ENCODE data around the gene PHLPP1. TPM values are rescaled to one million over a fixed set of nuclear protein-coding genes. Genes with fewer than 3 reads are reported as not detected.

Gene PHLPP1
- total RNA-seq, 4 donors from 2014 or later = 17.7 to 29.5 (median 25.5) TPM

GRCh38 chr18:63002803-63003445, 287.6 kb downstream of the PHLPP1 start:
- in situ Hi-C loops (cut with MboI; ENCODE audit: low pct_ligation_motif_present in 1 of 4, low pct_unique_long_range_greater_than_20kb in 1 of 4, low sequenced_read_pairs in 3 of 4) = loop anchor here in 2 of 4 donors (10.0 to 25.0 kb wide), 2 partner anchors 432 to 434 kb away; no protein-coding TSS in a partner anchor
- TF ChIP-seq EP300 (IDR thresholded peaks at IDR 0.05; ENCODE audit: low read depth) (no peak), POLR2AphosphoS5 (IDR thresholded peaks at IDR 0.05) (no peak)
- Histone ChIP-seq H3K9me3 (no peaks in the 10 kb centered on the region), H3K4me1 (no peaks in the 10 kb centered on the region), H3K27me3 (no peaks in the 10 kb centered on the region), H3K4me3 (no peak overlapping the region), H3K27ac (no peak overlapping the region), H3K36me3 (no peaks in the 10 kb centered on the region)
- 88% methylated on average over 9 of the region's 9 CpGs; no CpG with 5 or more reads in 1 of the 2 donors for WGBS, 2 donors (ENCODE audit: low coverage in 1 of 2)
- intact Hi-C loops (cut with DNase I; ENCODE audit: low total_unique reads) = no loop called here
- no peak for DNase-seq

GRCh38 chr18:63003899-63004298, 288.6 kb downstream of the PHLPP1 start:
- intact Hi-C loops (cut with DNase I; ENCODE audit: low total_unique reads) (no loop called here), in situ Hi-C loops (cut with MboI; ENCODE audit: low pct_ligation_motif_present in 1 of 4, low pct_unique_long_range_greater_than_20kb in 1 of 4, low sequenced_read_pairs in 3 of 4) (loop anchor here in 2 of 4 donors (10.0 to 25.0 kb wide), 2 partner anchors 431 to 433 kb away; no protein-coding TSS in a partner anchor)
- 92% methylated on average over 5 of the region's 5 CpGs; no CpG with 5 or more reads in 1 of the 2 donors for WGBS, 2 donors (ENCODE audit: low coverage in 1 of 2)

GRCh38 chr18:63004466-63005089, 289.2 kb downstream of the PHLPP1 start:
- no peak for DNase-seq
- TF ChIP-seq POLR2AphosphoS5 (IDR thresholded peaks at IDR 0.05) = no peak
- TF ChIP-seq CTCF (IDR thresholded peaks at IDR 0.05) = no peak
- TF ChIP-seq EP300 (IDR thresholded peaks at IDR 0.05; ENCODE audit: low read depth) = no peak
- TF ChIP-seq POLR2A (IDR thresholded peaks at IDR 0.05) = no peak
- H3K4me1 ChIP-seq = no peaks in the 10 kb centered on the region
- H3K27me3 ChIP-seq = no peaks in the 10 kb centered on the region
- H3K27ac ChIP-seq = no peak overlapping the region
- in situ Hi-C loops (cut with MboI; ENCODE audit: low pct_ligation_motif_present in 1 of 4, low pct_unique_long_range_greater_than_20kb in 1 of 4, low sequenced_read_pairs in 3 of 4) (loop anchor here in 2 of 4 donors (10.0 to 25.0 kb wide), 2 partner anchors 430 to 433 kb away; no protein-coding TSS in a partner anchor), intact Hi-C loops (cut with DNase I; ENCODE audit: low total_unique reads) (no loop called here)
- no peaks in the 10 kb centered on the region for H3K36me3 ChIP-seq
- WGBS, 2 donors (ENCODE audit: low coverage in 1 of 2) = 90% methylated on average over 2 to 9 of the region's 9 CpGs
- no peaks in the 10 kb centered on the region for H3K9me3 ChIP-seq
- no peak overlapping the region for H3K4me3 ChIP-seq

More at GRCh38 chr18:63003899-63004298, 288.6 kb downstream of the PHLPP1 start:
- TF ChIP-seq POLR2AphosphoS5 (IDR thresholded peaks at IDR 0.05) = no peak
- no peak for TF ChIP-seq CTCF (IDR thresholded peaks at IDR 0.05)
- TF ChIP-seq EP300 (IDR thresholded peaks at IDR 0.05; ENCODE audit: low read depth) = no peak
- TF ChIP-seq POLR2A (IDR thresholded peaks at IDR 0.05) = no peak
- no peaks in the 10 kb centered on the region for H3K27me3 ChIP-seq
- H3K27ac ChIP-seq = no peak overlapping the region
- no peak for DNase-seq
- no peaks in the 10 kb centered on the region for H3K9me3 ChIP-seq
- H3K4me1 ChIP-seq = no peaks in the 10 kb centered on the region
- H3K4me3 ChIP-seq = no peak overlapping the region
- H3K36me3 ChIP-seq = no peaks in the 10 kb centered on the region

GRCh38 chr18:63005306-63005705, 290.0 kb downstream of the PHLPP1 start:
- Histone ChIP-seq H3K4me3 (no peak overlapping the region), H3K27ac (no peak overlapping the region), H3K9me3 (no peaks in the 10 kb centered on the region), H3K27me3 (no peaks in the 10 kb centered on the region), H3K36me3 (no peaks in the 10 kb centered on the region), H3K4me1 (no peaks in the 10 kb centered on the region)
- TF ChIP-seq POLR2A (IDR thresholded peaks at IDR 0.05) = no peak
- TF ChIP-seq CTCF (IDR thresholded peaks at IDR 0.05) = no peak
- no peak for TF ChIP-seq POLR2AphosphoS5 (IDR thresholded peaks at IDR 0.05)
- TF ChIP-seq EP300 (IDR thresholded peaks at IDR 0.05; ENCODE audit: low read depth) = no peak
- no peak for DNase-seq
- 86% methylated on average over 8 of the region's 8 CpGs; no CpG with 5 or more reads in 1 of the 2 donors for WGBS, 2 donors (ENCODE audit: low coverage in 1 of 2)
- intact Hi-C loops (cut with DNase I; ENCODE audit: low total_unique reads) = no loop called here
- in situ Hi-C loops (cut with MboI; ENCODE audit: low pct_ligation_motif_present in 1 of 4, low pct_unique_long_range_greater_than_20kb in 1 of 4, low sequenced_read_pairs in 3 of 4) = loop anchor here in 2 of 4 donors (10.0 to 25.0 kb wide), 2 partner anchors 429 to 432 kb away; no protein-coding TSS in a partner anchor
